NOMO-1 treated with dmso at 0.1 percent for 144 hours (cell line): ENCODE results near the gene PAK4.

Experiments
- DNase-seq: peaks from one replicate; lab custom pipeline; 2025; ENCODE audit not compliant: unreplicated experiment; lab: John Stamatoyannopoulos, UW

The PAK4 gene

DNA sequence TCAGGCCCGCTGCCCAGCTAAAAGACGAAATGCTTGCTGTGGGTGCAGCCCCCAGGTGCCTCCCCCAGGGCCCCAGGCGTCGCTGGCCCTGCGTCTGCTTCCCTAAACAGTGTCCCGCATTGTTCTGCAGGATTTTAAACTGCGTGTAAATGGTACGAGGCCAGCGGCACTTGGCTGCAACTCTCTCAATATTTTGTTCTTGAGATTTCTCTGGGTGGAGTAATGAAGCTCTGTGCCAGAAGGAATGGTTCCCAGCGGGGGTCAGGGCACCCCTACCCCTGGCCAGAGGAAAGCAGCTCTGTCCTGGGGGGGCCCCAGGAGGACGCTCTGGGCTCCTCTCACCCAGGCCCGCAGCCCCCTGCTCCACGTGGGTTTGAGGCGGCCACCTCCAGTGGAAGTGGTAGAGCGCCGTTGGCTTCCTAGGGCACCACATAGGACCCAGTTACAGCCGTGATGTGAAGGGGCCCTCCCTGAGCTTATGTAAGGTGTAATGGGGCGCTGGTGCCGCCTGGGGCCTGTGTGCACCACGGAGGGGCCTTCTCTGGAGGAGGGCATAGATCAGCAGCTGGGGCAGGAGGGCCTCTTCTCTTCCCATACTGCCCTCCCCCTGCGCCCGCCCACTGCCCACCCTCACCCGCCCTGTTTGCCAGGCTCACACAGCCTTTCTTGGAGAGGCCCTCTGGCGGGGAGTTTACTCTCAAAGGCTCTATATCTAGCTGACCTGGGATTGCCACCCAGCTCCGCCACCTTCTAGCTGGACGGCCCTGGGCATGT, 19.8 kb downstream of the PAK4 start:
- no peak for DNase-seq

DNA sequence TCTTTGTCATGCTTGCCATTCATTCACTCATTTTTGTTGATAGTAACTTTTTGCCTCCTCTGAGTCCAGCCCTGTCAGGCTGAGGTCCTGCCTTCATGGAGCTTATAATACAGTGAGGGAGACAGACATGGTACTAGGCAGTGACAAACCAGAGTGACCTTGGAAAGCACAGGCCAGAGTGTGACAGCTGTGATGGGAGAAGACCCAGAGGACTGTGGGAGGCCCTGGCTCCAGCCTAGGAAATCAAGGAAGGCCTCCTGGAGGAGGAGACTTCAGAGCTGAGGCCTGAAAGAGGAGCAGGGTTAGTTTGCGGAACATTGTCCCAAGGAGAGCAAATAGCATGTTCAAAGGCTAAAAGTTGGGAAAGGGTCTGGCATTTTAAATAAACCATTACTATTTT, 20.5 kb downstream of the PAK4 start:
- no peak for DNase-seq

DNA sequence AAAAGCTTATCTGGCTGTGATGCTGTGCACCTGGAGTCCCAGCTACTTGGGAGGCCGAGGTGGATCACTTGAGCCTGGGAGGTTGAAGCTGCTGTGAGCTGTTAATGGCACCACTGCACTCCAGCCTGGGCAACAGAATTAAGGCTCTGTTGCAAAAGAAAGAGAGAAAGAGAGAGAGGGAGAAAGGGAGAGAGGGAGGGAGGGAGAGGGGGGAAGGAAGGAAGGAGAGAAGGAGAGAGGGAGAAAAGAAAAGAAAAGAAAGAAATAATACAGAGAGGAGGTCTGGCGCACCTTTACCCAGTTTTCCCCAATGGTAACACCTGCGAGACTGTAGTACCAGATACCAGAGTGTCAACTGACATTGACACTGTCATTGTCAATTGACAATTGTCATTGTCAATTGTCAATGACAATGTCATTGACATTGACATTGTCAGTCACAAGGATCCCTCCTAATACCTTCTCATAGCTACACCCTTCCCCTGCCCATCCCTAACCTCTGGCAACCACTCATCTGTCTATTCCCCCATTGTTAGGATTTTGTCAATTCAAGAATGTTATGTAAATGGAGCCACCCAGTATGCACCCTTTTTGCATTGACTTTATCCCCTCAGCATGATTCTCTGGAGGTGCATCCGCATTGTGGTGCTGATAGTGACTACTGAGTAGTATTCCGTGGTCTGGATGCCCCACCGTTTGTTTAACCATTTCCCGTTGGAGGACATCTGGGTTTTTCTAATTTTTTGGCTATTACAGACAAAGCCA, 21.3 kb downstream of the PAK4 start:
- no peak for DNase-seq

DNA sequence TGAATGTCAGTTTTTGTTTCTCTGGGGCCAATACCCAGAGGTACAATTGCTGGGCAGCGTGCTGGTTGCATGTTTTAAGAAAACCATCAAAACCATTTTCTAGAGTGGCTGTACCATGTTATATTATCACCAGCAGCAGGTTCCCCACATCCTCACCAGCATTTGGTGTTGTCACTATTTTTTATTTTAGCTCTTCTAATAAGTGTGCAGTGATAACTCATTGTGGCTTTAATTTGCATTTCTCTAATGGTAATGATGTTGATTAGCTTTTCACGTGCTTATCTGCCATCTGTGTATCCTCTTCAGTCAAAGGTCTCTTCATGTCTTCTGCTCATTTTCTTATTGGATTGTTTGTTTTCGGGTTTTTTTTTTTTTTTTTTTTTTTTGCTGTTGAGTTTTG, 21.9 kb downstream of the PAK4 start:
- DNase-seq, result no peak

DNA sequence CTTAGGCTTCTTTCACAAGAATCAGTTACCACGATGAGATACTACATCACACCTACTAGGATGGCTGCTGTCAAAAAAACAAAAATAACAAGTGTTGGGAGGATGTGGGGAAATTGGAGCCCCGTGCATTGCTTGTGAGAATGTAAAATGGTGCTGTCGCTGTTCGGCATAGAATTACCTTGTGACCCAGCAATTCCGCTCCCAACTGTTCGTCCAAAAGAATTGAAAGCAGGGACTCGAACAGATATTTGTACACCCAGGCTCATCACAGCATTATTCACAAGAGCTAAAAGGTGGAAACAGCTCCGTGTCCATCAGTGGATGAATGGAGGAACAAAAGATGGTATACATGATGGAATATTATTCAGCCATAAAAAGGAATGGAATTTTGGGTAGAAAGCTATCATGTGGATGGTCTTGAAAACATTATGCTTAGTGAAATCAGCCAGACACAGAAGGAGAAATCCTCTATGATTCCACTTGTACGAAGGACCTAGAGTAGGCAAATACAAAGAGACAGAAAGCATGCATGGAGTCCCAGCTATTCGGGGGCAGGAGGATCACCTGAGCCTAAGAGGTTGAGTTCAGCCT, 23.4 kb downstream of the PAK4 start:
- DNase-seq, result no peak

DNA sequence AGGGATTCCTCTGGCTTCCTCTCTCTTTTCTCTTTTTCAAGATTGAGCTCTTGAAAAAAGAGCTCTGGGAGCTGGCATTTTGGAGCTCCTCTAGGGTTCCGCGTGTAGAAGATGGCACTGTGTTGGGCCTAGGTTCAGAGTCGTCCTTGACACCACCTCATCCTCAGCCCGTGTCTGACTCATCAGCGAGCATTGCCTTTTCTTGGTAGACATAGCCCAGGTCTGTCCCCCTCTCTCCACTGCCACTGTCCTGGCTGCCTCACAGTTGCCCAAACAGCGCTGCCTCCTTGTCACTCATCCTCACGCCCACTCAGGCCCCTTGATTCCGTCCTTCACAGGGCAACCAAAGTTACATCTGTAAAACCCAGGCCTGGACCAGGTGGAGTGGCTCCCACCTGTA, 24.6 kb downstream of the PAK4 start:
- DNase-seq, result no peak

DNA sequence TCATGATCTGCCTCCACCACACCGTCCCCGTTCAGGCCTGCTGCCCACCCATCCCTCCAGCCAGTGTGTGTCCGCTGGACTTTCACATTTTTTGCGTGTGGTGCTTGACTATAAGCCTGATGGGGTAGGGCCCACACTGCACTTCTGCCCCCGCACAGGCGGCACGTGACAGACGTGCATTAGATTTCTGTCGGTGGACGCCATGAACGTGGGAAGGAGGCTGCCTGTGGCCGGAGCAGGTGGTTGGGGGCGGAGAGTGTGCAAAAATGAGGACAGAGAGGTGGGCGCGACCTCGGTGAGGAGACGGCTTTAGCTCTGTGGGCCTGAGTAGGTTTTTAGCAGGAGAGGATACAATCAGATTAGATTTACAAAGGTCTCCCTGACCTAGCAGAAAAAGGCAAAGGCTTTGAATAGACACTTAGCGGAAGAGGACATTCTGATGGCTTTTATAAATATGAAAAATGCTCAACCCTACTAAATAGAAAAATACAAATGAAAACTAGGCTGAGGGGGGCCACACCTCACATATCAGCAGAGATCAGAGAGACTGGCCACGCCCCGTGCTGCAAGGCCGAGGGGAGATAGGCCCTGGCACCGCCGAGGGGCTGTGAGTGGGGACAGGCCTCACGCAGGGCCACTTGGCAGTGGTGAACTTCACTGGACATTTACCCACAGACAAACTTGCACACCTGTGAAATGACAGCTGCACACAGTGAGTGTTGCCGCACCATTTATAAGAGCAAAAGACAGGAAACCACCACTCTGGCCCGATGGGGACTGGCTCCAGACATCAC, 25.4 kb downstream of the PAK4 start:
- DNase-seq, result no peak

DNA sequence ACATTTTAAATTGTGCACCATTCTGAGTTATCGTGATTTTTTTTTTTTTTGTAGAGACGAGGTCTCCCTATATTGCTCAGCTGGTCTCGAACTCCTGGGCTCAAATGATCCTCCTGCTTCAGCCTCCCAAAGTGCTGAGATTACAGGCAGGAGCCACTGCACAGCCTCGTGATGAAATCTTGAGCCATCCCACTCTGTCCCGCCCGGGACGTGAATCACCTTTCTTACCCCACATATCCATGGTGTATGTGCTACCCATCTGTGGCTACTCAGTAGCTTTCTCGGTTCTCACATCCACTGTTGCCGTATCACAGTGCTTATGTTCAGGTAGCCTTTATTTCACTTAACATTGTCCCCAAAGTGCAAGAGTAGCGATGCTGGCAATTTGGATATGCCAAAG, 26.5 kb downstream of the PAK4 start:
- no peak for DNase-seq

DNA sequence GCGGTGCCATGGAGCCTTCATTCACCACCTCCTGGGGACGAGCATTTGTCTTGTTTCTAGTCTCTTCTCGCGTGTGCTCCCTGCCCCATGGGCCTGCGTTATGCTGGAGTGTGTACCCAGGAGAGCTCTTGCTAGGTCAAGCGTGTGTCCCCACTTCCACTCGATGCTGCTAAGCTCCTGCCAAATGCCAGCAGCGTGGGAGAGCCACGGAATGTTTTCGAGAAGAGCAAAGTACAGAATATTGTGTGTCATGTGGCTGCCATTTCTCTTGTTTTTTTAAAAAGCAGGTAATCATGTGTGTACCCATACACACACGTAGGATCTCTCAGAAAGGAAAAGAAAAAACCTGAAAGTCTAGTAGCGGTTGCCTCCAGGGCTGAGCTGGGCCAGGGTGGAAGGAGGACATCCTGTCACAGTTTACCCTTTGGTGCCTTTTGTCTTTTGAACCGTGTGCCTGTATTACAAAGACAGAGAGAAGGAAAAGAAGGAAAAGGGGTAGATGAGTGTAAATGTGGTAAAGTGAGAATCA, 28.6 kb downstream of the PAK4 start:
- no peak for DNase-seq

DNA sequence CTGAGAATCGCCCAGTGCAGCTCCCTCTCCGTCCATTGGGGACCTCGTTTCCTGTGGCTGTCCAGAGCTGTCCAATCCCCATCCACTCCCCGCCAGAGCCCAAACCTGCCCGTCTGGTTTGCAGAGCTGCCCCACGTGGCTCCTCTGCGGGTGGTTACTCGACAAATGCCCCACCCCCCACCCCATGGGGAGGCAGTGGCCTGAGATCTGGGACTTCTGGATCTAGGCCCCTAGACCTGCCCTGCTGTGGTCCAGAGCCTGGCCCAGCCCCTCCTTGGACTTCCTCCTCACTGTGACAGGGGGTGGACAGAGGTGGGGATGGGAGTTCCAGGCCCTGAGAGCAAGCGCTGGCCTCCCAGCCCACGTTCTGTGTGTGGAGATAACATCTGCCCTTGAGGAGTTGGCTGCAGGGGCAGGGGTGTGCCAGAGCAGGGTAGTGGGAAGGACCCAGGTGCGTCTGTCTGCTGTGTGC, 29.1 kb downstream of the PAK4 start:
- no peak for DNase-seq

DNA sequence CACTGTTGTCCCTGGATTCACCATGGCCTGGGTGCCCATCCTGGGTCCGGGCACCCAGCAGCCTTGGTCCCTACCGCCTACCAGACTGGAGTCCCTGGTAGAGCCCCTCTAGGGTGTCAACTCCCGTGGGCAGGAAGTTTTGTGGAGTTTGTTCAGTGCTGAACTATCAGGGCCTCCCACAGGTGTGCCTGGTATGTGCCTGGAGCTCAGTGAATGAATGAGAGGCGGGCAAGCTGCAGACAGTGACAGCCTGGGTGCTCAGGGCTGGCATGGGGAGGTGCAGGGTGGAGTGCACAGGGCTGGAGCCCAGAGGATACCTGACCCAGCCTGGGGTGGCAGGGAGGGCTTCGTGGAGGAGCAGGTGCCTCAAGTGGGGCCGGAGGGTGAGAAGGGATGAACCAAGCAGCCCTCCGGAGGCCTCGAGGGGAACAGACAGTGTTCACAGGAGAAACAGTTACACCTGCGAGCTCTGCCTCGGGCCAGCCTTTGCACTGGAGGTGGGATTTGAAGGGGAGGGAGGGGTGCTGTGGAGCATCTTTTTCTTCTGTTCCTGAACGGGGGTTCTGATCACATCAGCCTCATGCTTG, 29.6 kb downstream of the PAK4 start:
- DNase-seq, result no peak

DNA sequence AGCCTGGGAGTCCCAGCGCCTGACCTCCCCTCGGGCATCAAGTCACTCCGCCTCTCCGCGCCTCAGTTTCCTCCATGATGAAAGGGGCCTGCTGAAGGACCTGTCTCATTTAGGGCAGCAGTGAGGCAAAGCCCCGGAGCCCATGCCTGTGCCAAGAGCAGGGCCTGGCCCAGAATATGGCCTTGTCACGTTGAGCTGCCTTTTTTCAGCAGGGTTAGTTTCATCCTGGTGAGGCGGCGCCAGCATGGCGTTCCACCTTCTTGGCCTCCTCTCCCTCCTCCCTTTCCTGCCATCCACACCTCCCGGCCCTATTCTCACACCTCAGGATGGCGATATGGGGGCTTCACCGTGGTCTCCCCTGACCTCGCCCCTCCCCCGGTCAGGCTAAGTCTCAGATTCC, 30.2 kb downstream of the PAK4 start:
- DNase-seq, result no peak

DNA sequence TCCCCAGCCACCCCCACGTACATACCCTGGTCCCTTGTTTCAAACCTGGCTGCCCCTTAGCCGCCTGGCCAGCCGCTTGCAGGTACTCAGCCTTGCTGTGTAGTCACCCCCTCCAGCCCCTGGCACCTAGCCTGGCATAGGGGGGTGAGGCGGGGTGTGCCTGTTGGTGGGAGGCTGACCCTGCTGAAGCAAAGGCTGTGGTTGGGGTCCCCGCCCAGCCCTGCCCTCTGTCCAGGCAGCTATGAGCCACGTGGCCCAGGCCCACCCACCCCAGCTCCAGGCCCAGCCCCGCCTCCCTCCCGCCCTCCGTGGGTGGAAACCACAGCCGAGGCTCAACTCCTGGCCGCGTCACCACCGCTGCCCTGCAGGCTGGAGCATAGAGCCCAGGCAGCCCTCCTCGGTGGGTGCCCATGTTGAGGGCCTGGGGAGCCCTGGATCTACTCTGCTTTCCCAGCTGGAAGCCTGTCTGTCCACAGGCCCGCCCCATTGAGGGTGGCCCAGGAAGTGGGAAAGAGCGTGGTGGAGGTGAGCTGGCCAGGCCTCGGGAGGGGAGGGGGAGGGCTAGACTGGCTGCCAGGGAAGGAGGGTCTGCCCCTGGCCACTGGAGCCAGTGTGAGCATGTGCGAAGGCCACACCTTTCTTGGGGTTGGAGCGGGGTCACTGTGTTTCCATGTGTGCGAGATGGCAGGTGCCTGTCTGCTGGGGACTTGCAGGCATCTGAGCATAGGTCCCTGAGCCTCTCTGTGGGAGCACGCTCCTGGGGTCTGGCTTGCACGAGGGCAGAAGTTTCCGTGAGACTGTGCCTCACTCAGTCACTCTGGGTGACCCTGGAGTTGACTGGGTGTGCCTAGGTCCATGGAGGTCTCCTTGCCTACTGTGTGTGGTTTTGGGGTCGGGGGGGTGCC, 31.0 kb downstream of the PAK4 start:
- DNase-seq, result no peak

DNA sequence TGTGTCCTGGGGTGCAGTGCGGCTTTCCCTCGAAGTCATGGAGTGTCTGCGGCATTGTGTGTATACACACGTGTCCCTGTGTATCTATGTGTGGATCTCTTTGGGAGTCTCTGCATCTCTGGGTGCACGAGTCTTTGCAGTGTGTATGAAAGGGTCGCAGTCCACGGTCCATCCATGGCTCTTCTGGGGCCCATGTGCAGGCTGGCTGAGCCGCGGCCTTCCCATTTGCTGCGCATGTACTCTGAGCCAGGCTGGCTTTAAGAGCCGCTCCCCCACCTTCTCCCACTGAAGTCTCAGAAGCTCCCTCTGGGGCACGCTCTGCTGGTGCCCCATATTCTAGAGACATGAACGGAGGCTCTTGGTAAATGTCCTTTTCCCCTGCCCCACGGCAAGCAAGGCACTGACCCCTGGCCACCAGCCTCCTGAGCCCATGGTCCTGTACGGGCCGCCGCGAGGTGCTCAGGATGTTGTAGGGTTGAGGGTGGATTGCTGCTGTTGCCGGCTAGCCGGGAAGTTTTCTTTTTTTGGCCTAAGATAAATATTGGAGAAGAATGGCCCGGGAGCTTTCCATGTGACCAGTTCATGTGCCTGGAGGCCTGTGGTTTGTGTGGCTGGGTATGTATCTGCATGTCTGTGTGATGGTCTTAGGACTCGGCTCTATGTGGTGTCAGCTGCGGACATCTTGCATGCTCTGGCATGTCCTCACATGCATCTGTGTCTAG, 31.9 kb downstream of the PAK4 start:
- no peak for DNase-seq

DNA sequence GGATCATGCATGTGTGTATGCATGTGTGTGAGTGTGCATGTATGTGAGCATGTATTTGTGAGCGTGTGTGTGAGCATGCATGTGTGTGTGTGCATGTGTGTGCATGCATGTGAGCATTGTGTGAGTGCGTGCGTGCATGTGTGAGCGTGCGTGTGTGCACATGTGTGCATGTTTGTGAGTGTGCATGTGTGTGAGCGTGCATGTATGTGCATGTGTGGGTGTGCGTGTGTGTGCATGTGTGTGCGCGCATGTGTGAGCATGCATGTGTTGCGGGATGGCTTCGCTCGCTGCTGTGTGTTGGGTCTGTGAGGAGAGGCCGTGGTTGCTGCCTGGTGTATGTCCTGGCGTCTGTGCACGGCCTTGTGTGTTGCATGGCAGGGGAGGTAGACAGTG, 32.4 kb downstream of the PAK4 start:
- DNase-seq, result no peak

DNA sequence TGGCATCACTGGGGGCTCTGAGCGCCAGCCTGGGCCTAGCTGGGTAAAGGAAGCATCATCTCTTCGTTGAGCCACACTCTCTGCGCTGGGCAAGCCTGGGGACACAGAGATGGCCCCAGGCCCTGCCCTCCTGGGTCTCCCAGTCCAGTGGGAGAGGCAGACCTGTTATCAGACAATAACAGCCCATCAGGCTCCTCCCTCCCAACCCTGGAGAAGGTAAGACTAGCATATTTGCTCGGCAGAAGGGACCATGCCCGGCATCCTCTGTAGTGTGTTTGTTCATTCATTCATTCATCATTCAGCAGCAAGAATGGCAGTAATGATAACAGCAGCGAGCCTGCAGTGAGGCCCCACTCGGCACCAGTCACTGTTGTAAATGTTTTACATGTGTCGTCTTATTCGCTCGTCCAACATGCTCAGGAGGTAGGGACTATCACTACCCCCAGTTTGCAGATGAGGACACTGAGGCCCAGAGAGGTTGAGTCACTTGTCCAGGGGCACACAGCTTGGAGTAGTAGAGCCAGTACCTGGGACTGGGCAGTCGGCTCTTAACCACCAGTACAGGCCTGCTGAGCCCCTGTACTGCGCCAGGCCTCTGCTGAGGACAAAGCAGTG, 33.2 kb downstream of the PAK4 start:
- no peak for DNase-seq

DNA sequence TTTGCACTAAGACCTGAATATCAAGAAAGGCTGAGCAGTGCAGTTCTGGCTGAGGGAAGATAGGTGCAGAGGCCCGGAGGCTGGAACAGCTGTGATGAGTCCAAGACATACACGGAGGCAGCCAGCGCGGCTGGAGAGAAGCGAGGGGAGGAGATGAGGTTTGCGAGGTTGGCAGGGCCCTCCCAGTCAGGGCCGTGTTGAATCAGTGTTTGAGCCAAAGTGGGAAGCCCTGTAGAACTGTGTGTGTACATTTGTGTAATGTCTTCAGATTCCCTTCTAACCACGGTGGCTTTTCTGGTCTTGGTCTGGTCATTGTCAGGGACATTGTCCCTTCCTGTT, 34.9 kb downstream of the PAK4 start:
- DNase-seq, result no peak

DNA sequence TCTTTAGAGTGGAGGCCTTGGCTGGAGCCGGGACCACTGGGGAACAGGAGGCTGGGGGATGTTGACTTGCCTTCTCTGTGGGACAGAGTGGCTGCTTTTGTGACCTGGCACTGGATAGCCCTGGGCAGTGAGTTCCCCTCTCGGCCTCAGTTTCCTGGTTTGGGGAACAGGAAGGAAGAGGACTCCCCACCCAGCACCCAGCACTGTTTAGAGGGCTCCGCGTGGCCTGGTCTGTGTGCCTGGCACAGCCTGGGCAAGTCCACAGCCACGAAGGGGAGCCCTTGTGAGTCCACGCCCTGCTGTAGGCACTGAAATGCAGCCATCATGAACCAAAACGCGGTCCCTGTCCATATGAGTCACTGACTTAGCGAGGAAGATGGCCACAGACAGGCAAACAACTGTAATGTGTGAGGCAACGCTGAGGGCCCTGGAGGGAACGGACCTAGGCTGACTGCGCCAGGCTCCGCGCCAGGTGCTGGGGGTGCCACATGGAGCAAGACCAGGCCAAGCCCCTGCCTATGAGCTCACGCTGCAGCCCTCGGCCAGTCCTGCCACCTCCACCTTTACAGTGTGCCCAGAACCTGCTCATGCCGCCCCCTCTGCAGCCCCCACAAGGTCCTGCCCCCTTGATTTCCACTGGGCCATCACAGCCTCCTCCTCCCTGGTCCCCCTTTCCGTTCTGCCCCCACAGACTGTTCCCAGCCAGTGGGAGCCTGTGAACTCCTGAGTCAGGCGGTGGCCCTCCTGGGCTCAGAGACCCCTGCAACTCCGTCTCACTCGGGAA, 35.5 kb downstream of the PAK4 start:
- no peak for DNase-seq
